ENCODE results near the gene RLF. TPM values are rescaled to one million over a fixed set of nuclear protein-coding genes. Genes with fewer than 3 reads are reported as not detected.

RLF gene
- total RNA-seq (15.8 TPM), polyA plus RNA-seq (ENCODE audit: insufficient read depth, low read depth, low replicate concordance) (3.5 TPM)
- long read RNA-seq, donor 1, full-length matches to known transcripts: 5 of 5 reads
- long read RNA-seq, donor 1, partial matches to known transcripts: 0 of 5 reads
- long read RNA-seq, donor 1, other reads (novel, unspliced or antisense): 0 of 5 reads
- long read RNA-seq, donor 2, full-length matches to known transcripts: 3 of 3 reads
- long read RNA-seq, donor 2, partial matches to known transcripts: 0 of 3 reads
- long read RNA-seq, donor 2, other reads (novel, unspliced or antisense): 0 of 3 reads
- long read RNA-seq, donor 3, full-length matches to known transcripts: 6 of 6 reads
- long read RNA-seq, donor 3, partial matches to known transcripts: 0 of 6 reads
- long read RNA-seq, donor 3, other reads (novel, unspliced or antisense): 0 of 6 reads
- long read RNA-seq, donor 4, full-length matches to known transcripts: 13 of 13 reads
- long read RNA-seq, donor 4, partial matches to known transcripts: 0 of 13 reads
- long read RNA-seq, donor 4, other reads (novel, unspliced or antisense): 0 of 13 reads
- long read RNA-seq, donor 5: 0 reads
- long read RNA-seq, donor 6, full-length matches to known transcripts: 4 of 4 reads
- long read RNA-seq, donor 6, partial matches to known transcripts: 0 of 4 reads
- long read RNA-seq, donor 6, other reads (novel, unspliced or antisense): 0 of 4 reads
- long read RNA-seq, donor 7, full-length matches to known transcripts: 3 of 7 reads
- long read RNA-seq, donor 7, partial matches to known transcripts: 1 of 7 reads
- long read RNA-seq, donor 7, other reads (novel, unspliced or antisense): 3 of 7 reads
- long read RNA-seq, donor 8, full-length matches to known transcripts: 3 of 67 reads
- long read RNA-seq, donor 8, partial matches to known transcripts: 64 of 67 reads
- long read RNA-seq, donor 8, other reads (novel, unspliced or antisense): 0 of 67 reads
- long read RNA-seq, donor 9, full-length matches to known transcripts: 1 of 1 reads
- long read RNA-seq, donor 9, partial matches to known transcripts: 0 of 1 reads
- long read RNA-seq, donor 9, other reads (novel, unspliced or antisense): 0 of 1 reads
- long read RNA-seq, donor 10, full-length matches to known transcripts: 5 of 13 reads
- long read RNA-seq, donor 10, partial matches to known transcripts: 8 of 13 reads
- long read RNA-seq, donor 10, other reads (novel, unspliced or antisense): 0 of 13 reads

GRCh38 chr1:40161125-40161887 lies at the start of gene RLF:
RLF (plus strand) TSS chr1:40161387; CDS start chr1:40161400, 13 bp downstream.
- H3K9me3 ChIP-seq (ENCODE audit: control insufficient read depth in 2 of 3, insufficient read depth in 1 of 3, low read length in 3 of 3): no peaks in the 10 kb centered on the region
- no peak for TF ChIP-seq CTCF (IDR thresholded peaks at IDR 0.05; ENCODE audit: borderline replicate concordance, extremely low read depth, insufficient read depth)
- H3K9ac ChIP-seq (ENCODE audit: low read length in 3 of 3): peak within 1 kb of the TSS; percentile 87 to 97 (median 95)
- FAIRE-seq (no peak), DNase-seq (peak; percentile 97 to 99 (median 98))
- H3K27me3 ChIP-seq (ENCODE audit: control insufficient read depth, insufficient read depth, low read length): no peaks in the 10 kb centered on the region
- intact Hi-C loops (cut with DNase I): no loop called here
- H3K4me3 ChIP-seq (ENCODE audit: low read length in 3 of 3): peak within 1 kb of the TSS; percentile 81 to 98 (median 96)
- H3K27ac ChIP-seq (ENCODE audit: low read depth in 2 of 2, low read length in 2 of 2): peak within 1 kb of the TSS; percentile 89 to 96
- peaks cover 0 to 8% (median 3%) of the 10 kb centered on the region in 3 donors for H3K4me1 ChIP-seq (ENCODE audit: control insufficient read depth in 2 of 3, insufficient read depth in 2 of 3, low read depth in 1 of 3, low read length in 3 of 3)
- H3K36me3 ChIP-seq (ENCODE audit: control insufficient read depth in 2 of 3, insufficient read depth in 3 of 3, low read length in 3 of 3): no peaks in the 10 kb centered on the region

DNA sequence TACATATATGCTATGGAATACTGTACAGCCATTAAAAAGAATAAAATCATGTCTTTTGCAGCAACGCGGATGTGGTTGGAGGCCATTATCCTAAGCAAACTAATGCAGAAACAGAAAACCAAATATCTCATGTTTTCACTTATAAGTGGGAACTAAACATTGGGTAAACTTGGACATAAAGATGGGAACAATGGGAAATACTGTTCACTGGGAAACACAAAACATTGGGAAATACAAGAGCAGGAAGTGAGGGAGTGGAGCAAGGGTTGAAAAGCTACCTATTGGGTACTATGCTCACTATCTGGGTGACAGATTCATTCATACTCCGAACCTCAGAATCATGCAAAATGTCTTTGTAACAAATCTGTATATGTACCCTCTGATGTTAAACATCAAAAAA lies 46.8 kb upstream of the RLF start:
- intact Hi-C loops (cut with DNase I): no loop called here
- Histone ChIP-seq H3K27me3 (ENCODE audit: control insufficient read depth, insufficient read depth, low read length) (no peaks in the 10 kb centered on the region), H3K4me3 (ENCODE audit: low read length in 3 of 3) (no peak overlapping the region), H3K36me3 (ENCODE audit: control insufficient read depth in 2 of 3, insufficient read depth in 3 of 3, low read length in 3 of 3) (no peaks in the 10 kb centered on the region), H3K27ac (ENCODE audit: low read depth in 2 of 2, low read length in 2 of 2) (no peak overlapping the region), H3K4me1 (ENCODE audit: control insufficient read depth in 2 of 3, insufficient read depth in 2 of 3, low read depth in 1 of 3, low read length in 3 of 3) (no peaks in the 10 kb centered on the region), H3K9me3 (ENCODE audit: control insufficient read depth in 2 of 3, insufficient read depth in 1 of 3, low read length in 3 of 3) (peaks cover 0 to 10% (median 6%) of the 10 kb centered on the region in 3 donors), H3K9ac (ENCODE audit: low read length in 3 of 3) (no peak overlapping the region)
- no peak for DNase-seq
- FAIRE-seq: no peak
- TF ChIP-seq CTCF (IDR thresholded peaks at IDR 0.05; ENCODE audit: borderline replicate concordance, extremely low read depth, insufficient read depth): no peak

DNA sequence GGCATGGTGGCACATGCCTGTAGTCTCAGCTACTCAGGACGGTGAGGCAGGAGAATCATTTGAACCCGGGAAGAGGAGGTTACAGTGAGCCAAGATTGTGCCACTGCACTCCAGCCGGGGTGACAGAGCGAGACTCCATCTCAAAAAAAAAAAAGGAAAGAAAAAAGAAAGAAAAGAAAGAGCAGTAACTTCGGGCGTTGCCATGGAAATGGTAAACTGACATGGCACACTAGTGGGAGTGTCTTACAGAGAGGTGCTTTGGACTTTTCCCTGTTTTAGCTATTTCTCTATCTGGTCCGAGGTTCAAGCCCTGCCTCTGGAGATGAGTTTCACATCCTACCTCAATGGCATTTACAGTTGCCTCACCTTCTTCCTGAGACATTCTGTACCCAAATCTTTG lies 41.1 kb upstream of the RLF start:
- Histone ChIP-seq H3K9ac (ENCODE audit: low read length in 3 of 3) (no peak overlapping the region), H3K36me3 (ENCODE audit: control insufficient read depth in 2 of 3, insufficient read depth in 3 of 3, low read length in 3 of 3) (no peaks in the 10 kb centered on the region), H3K4me1 (ENCODE audit: control insufficient read depth in 2 of 3, insufficient read depth in 2 of 3, low read depth in 1 of 3, low read length in 3 of 3) (no peaks in the 10 kb centered on the region), H3K9me3 (ENCODE audit: control insufficient read depth in 2 of 3, insufficient read depth in 1 of 3, low read length in 3 of 3) (no peaks in the 10 kb centered on the region), H3K27ac (ENCODE audit: low read depth in 2 of 2, low read length in 2 of 2) (no peak overlapping the region), H3K27me3 (ENCODE audit: control insufficient read depth, insufficient read depth, low read length) (no peaks in the 10 kb centered on the region), H3K4me3 (ENCODE audit: low read length in 3 of 3) (no peak overlapping the region)
- FAIRE-seq (no peak), DNase-seq (no peak)
- intact Hi-C loops (cut with DNase I): no loop called here
- TF ChIP-seq CTCF (IDR thresholded peaks at IDR 0.05; ENCODE audit: borderline replicate concordance, extremely low read depth, insufficient read depth): no peak
